GM12878 (cell line): Measurements from ENCODE around the gene CSTA. TPM values are rescaled to one million over a fixed set of nuclear protein-coding genes. Genes with fewer than 3 reads are reported as not detected.

ENCODE experiments used
- ATAC-seq: fragments of 200-7000 bp; cut with Tn5 transposase; 3 replicates; pipeline ENCODE4 v1.9.1; 2020; ENCODE audit warnings: mild to moderate bottlenecking, moderate library complexity
- BruUV-seq: library from RNA; stranded (reverse); fragments of 400-500 nt; replicated peaks from 2 replicates; lab custom pipeline; 2021; lab: Mats Ljungman, UMichigan
- CTCF ChIA-PET: fragments of 300-600 bp; sonication (Branson Sonifier 250); formaldehyde crosslinking; extraction: SDS; loops from one replicate; lab custom pipeline; 2021; ENCODE audit warnings: inconsistent platforms; lab: Yijun Ruan, JAX
- POLR2A ChIA-PET: fragments of 350-600 bp; formaldehyde crosslinking; extraction: SDS; loops from one replicate; lab custom pipeline; 2021; ENCODE audit warnings: inconsistent platforms; lab: Charles Lee
- RAD21 ChIA-PET: fragments of 300-600 bp; sonication (Branson Sonifier 250); formaldehyde crosslinking; loops from one replicate; lab custom pipeline; 2023; ENCODE audit warnings: antibody characterized with exemption; ENCODE audit not compliant: unreplicated experiment; lab: Charles Lee
- SMC1A ChIA-PET: fragments of 300-600 bp; sonication (Branson Sonifier 250); formaldehyde crosslinking; loops from one replicate; lab custom pipeline; 2023; ENCODE audit not compliant: unreplicated experiment, uncharacterized antibody; lab: Charles Lee
- DNase-seq: peaks from one replicate; pipeline ENCODE4 v3.0.0-alpha.2; 2011; ENCODE audit warnings: low read depth, low spot score
- FAIRE-seq: peaks from 3 replicates; lab custom pipeline; 2011; peaks lifted over from hg19 to GRCh38; lab: Jason Lieb, UNC
- H2AFZ ChIP-seq: 2 replicates; pipeline ENCODE4 v1.6.0; 2011; ENCODE audit warnings: low read depth, low read length, control low read depth; ENCODE audit not compliant: control insufficient read depth
- H3K27ac ChIP-seq: 2 replicates; pipeline ENCODE4 v1.5.1; 2011; ENCODE audit warnings: control low read depth; ENCODE audit not compliant: control insufficient read depth, insufficient read depth
- H3K27me3 ChIP-seq, 2 experiments: replicated peaks in 1 of 2; 2 replicates each; pipeline versions ENCODE4 v1.6.0 to v1.6.1; 2011; ENCODE audit warnings: low read length in 1 of 2; ENCODE audit not compliant: control insufficient read depth in 2 of 2, insufficient read depth in 2 of 2
- H3K36me3 ChIP-seq, 2 experiments: 2 replicates each; pipeline ENCODE4 v1.5.1; 2011; ENCODE audit warnings: low read length in 1 of 2; ENCODE audit not compliant: control insufficient read depth in 2 of 2, insufficient read depth in 2 of 2
- H3K4me1 ChIP-seq: 2 replicates; pipeline ENCODE4 v1.6.1; 2011; ENCODE audit warnings: mild to moderate bottlenecking, low read length, moderate library complexity, mixed read lengths; ENCODE audit not compliant: control insufficient read depth, insufficient read depth
- H3K4me2 ChIP-seq: 2 replicates; pipeline ENCODE4 v1.6.0; 2011; ENCODE audit warnings: control low read depth; ENCODE audit not compliant: control insufficient read depth, insufficient read depth
- H3K4me3 ChIP-seq: fragments of 200-600 bp; sonication (generic); 2 replicates; pipeline ENCODE4 v1.5.1; 2016
- H3K79me2 ChIP-seq: 2 replicates; pipeline ENCODE4 v1.6.0; 2011; ENCODE audit warnings: low read length; ENCODE audit not compliant: control insufficient read depth, insufficient read depth
- H3K9ac ChIP-seq: 2 replicates; pipeline ENCODE4 v1.8.0; 2011; ENCODE audit warnings: low read length, control low read depth, mixed read lengths; ENCODE audit not compliant: control insufficient read depth, insufficient read depth
- H3K9me3 ChIP-seq: replicated peaks from 3 replicates; pipeline ENCODE4 v1.5.1; 2011; ENCODE audit warnings: mild to moderate bottlenecking, low read length; ENCODE audit not compliant: control insufficient read depth, insufficient read depth
- H4K20me1 ChIP-seq: 2 replicates; pipeline ENCODE4 v1.6.0; 2011; ENCODE audit not compliant: control insufficient read depth, insufficient read depth
- CBFB ChIP-seq: IDR thresholded peaks from 2 replicates; pipeline ENCODE4 v1.6.1; 2016; ENCODE audit warnings: antibody characterized with exemption, low read depth
- CHD2 ChIP-seq: IDR thresholded peaks from 2 replicates; pipeline ENCODE4 v1.6.1; 2011; ENCODE audit warnings: low read depth, low read length, improper control_type of control experiment, borderline replicate concordance
- HSF1 ChIP-seq: fragments of 150-350 bp; IDR thresholded peaks from 2 replicates; pipeline ENCODE4 v1.6.1; 2014; ENCODE audit warnings: mild to moderate bottlenecking, low read depth, low read length
- MTA2 ChIP-seq: fragments of 450-650 bp; IDR thresholded peaks from 2 replicates; pipeline ENCODE4 v1.6.1; 2016; ENCODE audit warnings: low read depth, mild to moderate bottlenecking, moderate library complexity
- NFIC ChIP-seq: IDR thresholded peaks from 2 replicates; pipeline ENCODE4 v1.6.1; 2012; ENCODE audit warnings: low read depth, mild to moderate bottlenecking, inconsistent platforms, low read length, moderate library complexity
- ZSCAN29 ChIP-seq: fragments of 450-650 bp; IDR thresholded peaks from 2 replicates; pipeline ENCODE4 v1.6.1; 2017; ENCODE audit warnings: mild to moderate bottlenecking, moderate library complexity
- WGBS: methylation state at CpG from one replicate; pipeline ENCODE4 v1.1.6; 2016; ENCODE audit warnings: low lambda C conversion rate; ENCODE audit not compliant: insufficient replicate concordance, insufficient coverage; ENCODE audit errors: missing lambda C conversion rate; 5-methylcytosine and 5-hydroxymethylcytosine counted together
- in situ Hi-C: fragments of 300-500 bp; cut with MboI; formaldehyde crosslinking; loops from 9 replicates; pipeline ENCODE4 v1.14.3; 2018; ENCODE audit warnings: mixed read lengths
- intact Hi-C: fragments of 100-400 bp; cut with micrococcal nuclease; formaldehyde crosslinking; loops from one replicate; pipeline ENCODE4 v1.14.2; 2022; ENCODE audit not compliant: unreplicated experiment
- polyA plus RNA-seq, 11 experiments: library from polyadenylated mRNA; depleted of rRNA in 4 of 11; unstranded in 6 of 11; stranded (reverse) in 5 of 11; fragments of >200 nt; fragmentation: Nextera tagmentation in 4 of 11; fragmentation: Illumina TruSeq in 1 of 11; extraction: Ambion mirVana in 4 of 11; extraction: Trizol in 1 of 11; gene quantifications; 1 replicate in 1 of 11; 2 replicates in 10 of 11; pipeline versions ENCODE4 v1.2.1 to v1.2.3, GENCODE V29; 2011 to 2016; ENCODE audit warnings: inconsistent platforms in 2 of 11, missing spikeins in 2 of 11, low read depth in 1 of 11
- total RNA-seq, 4 experiments: library from RNA; depleted of rRNA in 3 of 4; stranded (reverse); fragments of >200 nt in 3 of 4; fragmentation: Illumina TruSeq in 1 of 4; extraction: Trizol in 1 of 4; gene quantifications; 2 replicates each; pipeline versions ENCODE4 v1.2.1 to v1.2.3, GENCODE V29; 2013 to 2021
- TF ChIP-seq, protein P1 (sequence below), 3 experiments: IDR thresholded peaks in 2 of 3; conservative IDR thresholded peaks in 1 of 3; 2 replicates each; pipeline ENCODE4 v1.5.1; 2011; ENCODE audit warnings: low read depth in 3 of 3, low read length in 3 of 3, mild to moderate bottlenecking in 3 of 3, control low read depth in 2 of 3, moderate library complexity in 2 of 3, inconsistent platforms in 1 of 3, mixed read lengths in 1 of 3; ENCODE audit not compliant: control insufficient read depth in 2 of 3, insufficient read depth in 1 of 3; ENCODE audit errors: extremely low read depth in 1 of 3

The CSTA gene
- total and polyA plus RNA-seq, 10 of the 15 experiments (the other 5 are each of a cell fraction or from before 2014, with no cell fraction given) = 1.8 to 6.7 (median 3.4) TPM

DNA sequence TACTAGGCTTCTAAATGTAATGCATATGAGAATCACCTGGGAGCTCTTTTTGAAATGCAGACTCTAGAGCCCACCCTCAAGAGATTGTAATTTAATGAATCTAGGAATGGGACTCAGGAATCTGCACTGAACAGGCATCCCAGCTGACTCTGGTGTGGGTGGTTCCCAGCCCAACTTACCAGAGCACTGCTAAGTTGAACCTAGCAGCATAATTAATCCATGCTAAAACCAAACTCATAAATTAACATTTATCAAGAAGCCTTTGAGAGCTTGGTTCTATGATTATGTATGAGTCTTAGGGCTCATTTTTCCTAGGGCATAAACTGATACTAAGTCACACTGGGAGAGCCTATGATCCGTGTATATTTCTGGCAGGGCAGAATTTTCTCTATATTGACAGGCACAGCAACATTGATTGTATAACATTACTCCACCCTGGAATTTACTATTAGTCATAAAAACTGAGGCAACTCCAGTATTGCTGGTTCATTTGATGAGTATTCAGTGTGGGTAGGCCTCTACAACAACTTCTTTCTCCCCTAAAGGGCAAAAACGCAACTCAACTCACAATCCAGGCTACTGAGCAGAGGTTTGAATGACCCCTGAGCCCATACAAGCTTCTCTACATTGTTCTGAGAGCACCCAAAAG, 10.7 kb upstream of the CSTA start (continued):
- TF ChIP-seq ZSCAN29 = no peak
- no peak for TF ChIP-seq CHD2
- TF ChIP-seq NFIC = no peak

- ChIA-PET RAD21 (interaction anchor here (2.2 kb wide), 1 partner anchor 9 kb away, joined by 6 read pairs; no protein-coding TSS in a partner anchor), CTCF (interaction anchor here (0.5 to 1.7 kb wide), 3 partner anchors 9 to 769 kb away, joined by 5 to 7 read pairs (median 6); no protein-coding TSS in a partner anchor), SMC1A (interaction anchor here (0.8 to 1.9 kb wide), 3 partner anchors 9 to 48 kb away, joined by 3 to 9 read pairs (median 3); no protein-coding TSS in a partner anchor), POLR2A (interaction anchor here (0.9 kb wide), 1 partner anchor 25 kb away, joined by 3 read pairs; no protein-coding TSS in a partner anchor)
- no peaks in the 10 kb centered on the region for H3K36me3 ChIP-seq
- DNase-seq (no peak), FAIRE-seq (no peak), ATAC-seq (no peak)
- intact Hi-C loops (no loop called here), in situ Hi-C loops (no loop called here)
- H3K4me2 ChIP-seq = no peak overlapping the region
- no peak overlapping the region for H3K27ac ChIP-seq
- 46% methylated on average over 4 of the region's 4 CpGs for WGBS
- H3K4me1 ChIP-seq = no peaks in the 10 kb centered on the region
- no peak overlapping the region for H3K9ac ChIP-seq
- H4K20me1 ChIP-seq = no peaks in the 10 kb centered on the region
- H3K27me3 ChIP-seq = no peaks in the 10 kb centered on the region
- peaks cover 2% of the 10 kb centered on the region; the same call in 1 of the 3 replicates for H3K9me3 ChIP-seq
- no peaks in the 10 kb centered on the region for H3K79me2 ChIP-seq
- TF ChIP-seq CBFB = no peak
- TF ChIP-seq, protein P1, sequence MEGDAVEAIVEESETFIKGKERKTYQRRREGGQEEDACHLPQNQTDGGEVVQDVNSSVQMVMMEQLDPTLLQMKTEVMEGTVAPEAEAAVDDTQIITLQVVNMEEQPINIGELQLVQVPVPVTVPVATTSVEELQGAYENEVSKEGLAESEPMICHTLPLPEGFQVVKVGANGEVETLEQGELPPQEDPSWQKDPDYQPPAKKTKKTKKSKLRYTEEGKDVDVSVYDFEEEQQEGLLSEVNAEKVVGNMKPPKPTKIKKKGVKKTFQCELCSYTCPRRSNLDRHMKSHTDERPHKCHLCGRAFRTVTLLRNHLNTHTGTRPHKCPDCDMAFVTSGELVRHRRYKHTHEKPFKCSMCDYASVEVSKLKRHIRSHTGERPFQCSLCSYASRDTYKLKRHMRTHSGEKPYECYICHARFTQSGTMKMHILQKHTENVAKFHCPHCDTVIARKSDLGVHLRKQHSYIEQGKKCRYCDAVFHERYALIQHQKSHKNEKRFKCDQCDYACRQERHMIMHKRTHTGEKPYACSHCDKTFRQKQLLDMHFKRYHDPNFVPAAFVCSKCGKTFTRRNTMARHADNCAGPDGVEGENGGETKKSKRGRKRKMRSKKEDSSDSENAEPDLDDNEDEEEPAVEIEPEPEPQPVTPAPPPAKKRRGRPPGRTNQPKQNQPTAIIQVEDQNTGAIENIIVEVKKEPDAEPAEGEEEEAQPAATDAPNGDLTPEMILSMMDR (IDR thresholded peaks at IDR 0.05 in 2 of 3, conservative IDR thresholded peaks at IDR 0.05 in 1 of 3; ENCODE audit: control insufficient read depth in 2 of 3, extremely low read depth in 1 of 3, insufficient read depth in 1 of 3, low read depth in 3 of 3, low read length in 3 of 3) = peak in 1 of 3 experiments; percentile 14; a peak in 1 of 6 replicates
- TF ChIP-seq MTA2 = no peak
- no peak for TF ChIP-seq HSF1
- no peak overlapping the region for H3K4me3 ChIP-seq
- H2AFZ ChIP-seq = no peak overlapping the region
- BruUV-seq = no TSS peak
Measured at GRCh38 chr3:122315619-122316018, 9.4 kb upstream of the CSTA start.
